GM13976 (cell line): ENCODE results near the gene ASCC1.

Experiments used
- DNase-seq: peaks from one replicate; pipeline ENCODE4 v3.0.0; 2012; ENCODE audit warnings: low spot score
- in situ Hi-C: fragments of 300-500 bp; cut with MboI; formaldehyde crosslinking; loops from one replicate; pipeline ENCODE4 v1.12.0; 2022; ENCODE audit warnings: low sequenced_read_pairs, mixed read lengths, inconsistent platforms; ENCODE audit not compliant: unreplicated experiment
- TF ChIP-seq, protein P1 (sequence below): IDR thresholded peaks from 2 replicates; pipeline ENCODE4 v1.5.1; 2012; ENCODE audit warnings: borderline replicate concordance, mild to moderate bottlenecking; ENCODE audit not compliant: insufficient read depth; ENCODE audit errors: extremely low read depth, missing control alignments, control extremely low read depth

ASCC1 gene

DNA sequence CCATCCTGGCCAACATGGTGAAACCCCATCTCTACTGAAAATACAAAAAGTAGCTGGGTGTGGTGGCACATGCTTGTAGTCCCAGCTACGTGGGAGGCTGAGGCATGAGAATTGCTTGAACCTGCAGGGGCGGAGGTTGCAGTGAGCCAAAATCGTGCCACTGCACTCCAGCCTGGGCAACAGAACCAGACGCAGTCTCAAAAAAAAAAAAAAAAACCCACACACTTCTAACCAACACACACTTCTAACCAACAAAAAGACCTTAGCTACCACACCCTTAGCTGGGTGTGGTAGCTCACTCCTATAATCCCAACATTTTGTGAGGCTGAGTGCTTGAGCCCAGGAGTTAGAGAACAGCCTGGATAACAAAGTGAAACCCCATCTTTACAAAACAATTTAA is 93.9 kb downstream of the ASCC1 start:
- TF ChIP-seq, protein P1, sequence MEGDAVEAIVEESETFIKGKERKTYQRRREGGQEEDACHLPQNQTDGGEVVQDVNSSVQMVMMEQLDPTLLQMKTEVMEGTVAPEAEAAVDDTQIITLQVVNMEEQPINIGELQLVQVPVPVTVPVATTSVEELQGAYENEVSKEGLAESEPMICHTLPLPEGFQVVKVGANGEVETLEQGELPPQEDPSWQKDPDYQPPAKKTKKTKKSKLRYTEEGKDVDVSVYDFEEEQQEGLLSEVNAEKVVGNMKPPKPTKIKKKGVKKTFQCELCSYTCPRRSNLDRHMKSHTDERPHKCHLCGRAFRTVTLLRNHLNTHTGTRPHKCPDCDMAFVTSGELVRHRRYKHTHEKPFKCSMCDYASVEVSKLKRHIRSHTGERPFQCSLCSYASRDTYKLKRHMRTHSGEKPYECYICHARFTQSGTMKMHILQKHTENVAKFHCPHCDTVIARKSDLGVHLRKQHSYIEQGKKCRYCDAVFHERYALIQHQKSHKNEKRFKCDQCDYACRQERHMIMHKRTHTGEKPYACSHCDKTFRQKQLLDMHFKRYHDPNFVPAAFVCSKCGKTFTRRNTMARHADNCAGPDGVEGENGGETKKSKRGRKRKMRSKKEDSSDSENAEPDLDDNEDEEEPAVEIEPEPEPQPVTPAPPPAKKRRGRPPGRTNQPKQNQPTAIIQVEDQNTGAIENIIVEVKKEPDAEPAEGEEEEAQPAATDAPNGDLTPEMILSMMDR, result no peak
- in situ Hi-C loops, result loop anchor here (10.0 kb wide), 1 partner anchor 213 kb away; no protein-coding TSS in a partner anchor
- no peak for DNase-seq

DNA sequence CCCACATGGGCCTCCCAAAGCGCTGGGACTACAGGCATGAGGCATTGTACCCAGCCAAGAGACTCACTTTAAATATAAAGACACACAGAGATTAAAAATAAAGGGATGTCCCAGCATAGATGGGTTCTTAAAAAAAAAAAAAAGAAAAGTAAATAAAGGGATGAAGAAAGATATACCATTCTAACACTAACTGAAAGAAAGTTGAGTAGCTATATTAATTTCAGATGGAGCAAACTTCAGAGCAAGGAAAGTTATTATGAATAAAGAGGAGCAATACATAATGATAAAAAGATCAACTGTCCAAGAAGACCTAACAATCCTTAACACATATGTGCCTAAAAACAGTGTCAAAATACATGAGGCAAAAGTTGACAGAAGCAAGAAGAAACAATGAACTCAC is 94.7 kb downstream of the ASCC1 start:
- no peak for DNase-seq
- TF ChIP-seq, protein P1, result no peak
- in situ Hi-C loops, result loop anchor here (10.0 kb wide), 1 partner anchor 213 kb away; no protein-coding TSS in a partner anchor

DNA sequence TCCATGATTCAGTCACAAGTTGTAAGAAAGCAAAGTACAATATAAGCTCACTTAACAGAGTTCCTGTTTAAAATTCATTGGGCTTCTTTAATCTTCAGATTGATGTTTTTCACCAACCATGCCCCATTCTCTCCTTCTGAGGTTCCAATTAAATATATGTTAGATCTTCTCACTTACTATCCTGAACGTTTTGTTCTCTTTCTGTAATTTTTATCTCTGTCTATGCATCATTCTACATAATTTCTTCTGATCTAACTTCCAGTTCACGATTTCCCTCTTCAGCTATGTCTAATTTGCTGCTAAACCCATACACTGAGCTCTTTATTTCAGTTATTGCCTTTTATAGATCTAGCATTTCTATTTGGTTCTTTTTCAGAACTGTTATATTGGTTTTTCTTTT is 99.7 kb downstream of the ASCC1 start:
- TF ChIP-seq, protein P1, result no peak
- no peak for DNase-seq
- in situ Hi-C loops, result no loop called here

DNA sequence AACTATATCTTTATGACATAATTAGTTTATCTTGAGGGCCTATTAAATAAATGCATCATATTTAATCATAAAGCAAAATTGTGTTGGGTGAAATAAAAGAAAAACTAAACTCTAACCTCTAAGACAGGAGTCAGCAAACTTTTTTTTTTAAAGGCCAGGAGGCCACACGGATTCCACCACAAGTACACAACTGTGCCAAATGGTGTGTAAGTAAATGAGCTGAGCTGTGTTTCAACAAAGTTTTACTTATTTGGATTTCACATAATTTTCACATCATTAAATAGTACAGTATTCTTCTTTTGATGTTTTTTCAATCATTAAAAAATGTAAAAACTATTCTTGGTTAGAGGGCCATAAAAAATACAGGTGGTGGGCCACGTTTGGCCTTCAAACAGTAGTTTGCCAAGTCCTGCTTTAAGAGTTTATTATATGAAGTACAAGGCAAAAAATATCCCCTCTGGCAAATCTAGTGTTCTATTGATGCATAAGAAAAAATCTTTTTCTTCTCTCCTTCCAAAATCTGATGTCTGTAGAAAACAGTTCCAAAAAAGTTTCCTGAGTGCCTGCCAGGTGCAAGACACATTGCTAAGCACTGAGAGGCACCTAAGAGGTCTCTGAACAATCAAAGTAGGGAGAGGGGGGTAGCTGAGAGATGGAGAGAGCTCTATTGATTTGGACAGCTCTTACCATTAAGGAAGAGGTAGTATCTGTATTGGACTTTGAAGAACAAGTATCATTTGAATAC is 101.2 kb downstream of the ASCC1 start:
- no peak for DNase-seq
- in situ Hi-C loops, result no loop called here
- TF ChIP-seq, protein P1, result no peak

DNA sequence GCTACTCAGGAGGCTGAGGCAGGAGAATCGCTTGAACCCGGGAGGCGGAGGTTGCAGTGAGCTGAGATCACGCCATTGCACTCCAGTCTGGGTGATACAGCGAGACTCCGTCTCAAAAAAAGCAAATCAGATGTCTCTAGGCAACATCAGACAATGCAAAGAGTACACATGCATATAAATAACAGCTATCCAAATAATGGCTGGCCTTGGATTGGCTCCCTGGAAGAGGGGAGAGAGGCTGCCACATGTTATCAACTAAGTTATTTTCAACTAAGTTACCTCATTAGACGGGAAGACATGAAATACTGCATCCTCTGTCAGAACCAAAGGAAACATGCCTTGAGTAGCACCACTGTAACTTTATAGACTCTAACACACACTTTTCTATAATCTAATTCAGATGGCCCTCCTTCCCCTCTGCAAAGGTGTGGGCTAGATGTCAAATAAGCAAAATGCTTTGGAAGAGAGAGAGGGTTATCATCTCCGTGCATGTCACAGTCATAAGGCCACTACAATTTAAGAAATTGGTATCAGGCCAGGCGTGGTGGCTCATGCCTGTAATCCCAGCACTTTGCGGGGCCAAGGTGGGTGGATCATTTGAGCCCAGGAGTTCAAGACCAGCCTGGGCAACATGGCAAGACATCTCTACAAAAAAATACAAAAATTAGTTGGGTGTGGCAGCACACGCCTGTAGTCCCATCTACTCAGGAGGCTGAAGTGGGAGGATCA is 105.2 kb downstream of the ASCC1 start:
- TF ChIP-seq, protein P1, result no peak
- in situ Hi-C loops, result no loop called here
- no peak for DNase-seq

DNA sequence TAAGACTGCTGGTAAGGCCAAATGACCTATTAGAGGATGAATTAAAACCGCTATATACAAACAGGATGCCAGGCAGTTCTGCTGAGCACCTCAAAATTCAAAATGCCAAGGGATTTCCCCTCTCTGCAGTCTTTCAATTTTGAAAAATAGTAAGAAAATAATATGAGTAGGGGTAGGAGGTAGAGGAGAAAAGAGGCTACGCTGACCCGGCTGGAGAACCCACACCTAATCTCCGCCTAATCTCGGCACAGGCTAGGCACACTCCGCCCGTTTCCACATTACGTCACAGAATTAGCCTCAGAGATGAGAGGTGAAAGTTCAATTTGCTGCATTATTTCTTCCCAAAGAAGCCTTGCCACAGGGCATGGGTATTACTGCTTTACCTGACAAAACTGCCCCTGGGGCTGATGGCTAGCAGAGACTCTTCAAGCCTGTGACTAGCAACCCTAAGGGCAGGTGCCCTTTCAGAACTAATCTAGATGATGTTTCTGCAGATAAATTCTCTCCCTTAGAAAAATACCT is 106.4 kb downstream of the ASCC1 start:
- DNase-seq, result no peak
- in situ Hi-C loops, result no loop called here
- TF ChIP-seq, protein P1, result no peak
